Measurements from ENCODE around the gene TMEM121. TPM values are rescaled to one million over a fixed set of nuclear protein-coding genes. Genes with fewer than 3 reads are reported as not detected.
A peak's percentile ranks its signal among the peaks of the same experiment; 100 is the strongest.
"Not testable (repeated sequence)": the region's sequence is repeated elsewhere in the genome, so short reads cannot be mapped to it uniquely, and the experiment has no call there.

TMEM121 gene
- total and polyA plus RNA-seq, 5 donors from 2014 or later = 1.8 to 5.8 (median 3.7) TPM

GRCh38 chr14:105564536-105564935 lies 38.2 kb downstream of the TMEM121 start:
- not testable (repeated sequence) for H3K36me3 ChIP-seq (ENCODE audit: control insufficient read depth, insufficient read depth, low read length); H3K27me3 Mint-ChIP-seq; H3K36me3 Mint-ChIP-seq; H3K4me1 Mint-ChIP-seq; H3K4me3 ChIP-seq (ENCODE audit: low read depth, low read length); H3K27me3 ChIP-seq (ENCODE audit: control insufficient read depth, insufficient read depth, low read length); H3K27ac ChIP-seq (ENCODE audit: insufficient read depth, low read length, poor library complexity, severe bottlenecking); ATAC-seq (ENCODE audit: low read depth in 2 of 2); H3K27ac Mint-ChIP-seq; H3K4me3 Mint-ChIP-seq; H3K9me3 ChIP-seq (ENCODE audit: control insufficient read depth in 2 of 2, low read length in 2 of 2); H3K4me1 ChIP-seq (ENCODE audit: control insufficient read depth, insufficient read depth, low read length, poor library complexity, severe bottlenecking); DNase-seq; H3K9me3 Mint-ChIP-seq

GRCh38 chr14:105565185-105565919 lies 39.0 kb downstream of the TMEM121 start:
- H3K36me3 Mint-ChIP-seq; H3K27ac ChIP-seq (ENCODE audit: insufficient read depth, low read length, poor library complexity, severe bottlenecking); H3K4me1 Mint-ChIP-seq; H3K9me3 Mint-ChIP-seq; H3K36me3 ChIP-seq (ENCODE audit: control insufficient read depth, insufficient read depth, low read length); H3K27me3 ChIP-seq (ENCODE audit: control insufficient read depth, insufficient read depth, low read length); DNase-seq; H3K4me1 ChIP-seq (ENCODE audit: control insufficient read depth, insufficient read depth, low read length, poor library complexity, severe bottlenecking); H3K4me3 Mint-ChIP-seq; ATAC-seq (ENCODE audit: low read depth in 2 of 2); H3K27me3 Mint-ChIP-seq; H3K9me3 ChIP-seq (ENCODE audit: control insufficient read depth in 2 of 2, low read length in 2 of 2); H3K4me3 ChIP-seq (ENCODE audit: low read depth, low read length); H3K27ac Mint-ChIP-seq: not testable (repeated sequence)

GRCh38 chr14:105566248-105567163 lies 40.1 kb downstream of the TMEM121 start:
- DNase-seq; H3K27me3 ChIP-seq (ENCODE audit: control insufficient read depth, insufficient read depth, low read length); H3K4me3 Mint-ChIP-seq; H3K9me3 ChIP-seq (ENCODE audit: control insufficient read depth in 2 of 2, low read length in 2 of 2); H3K36me3 Mint-ChIP-seq; H3K27me3 Mint-ChIP-seq; H3K4me1 Mint-ChIP-seq; H3K4me3 ChIP-seq (ENCODE audit: low read depth, low read length); H3K36me3 ChIP-seq (ENCODE audit: control insufficient read depth, insufficient read depth, low read length); H3K4me1 ChIP-seq (ENCODE audit: control insufficient read depth, insufficient read depth, low read length, poor library complexity, severe bottlenecking); H3K9me3 Mint-ChIP-seq; H3K27ac ChIP-seq (ENCODE audit: insufficient read depth, low read length, poor library complexity, severe bottlenecking): not testable (repeated sequence)
- ATAC-seq (ENCODE audit: low read depth in 2 of 2) = peak in 1 of 2 donors; percentile 17
- peak overlapping the region in 1 of 3 donors; percentile 92 for H3K27ac Mint-ChIP-seq

GRCh38 chr14:105567164-105568103 lies 41.1 kb downstream of the TMEM121 start:
- not testable (repeated sequence) for H3K36me3 Mint-ChIP-seq; H3K9me3 Mint-ChIP-seq; H3K4me3 Mint-ChIP-seq; H3K4me1 ChIP-seq (ENCODE audit: control insufficient read depth, insufficient read depth, low read length, poor library complexity, severe bottlenecking); H3K27me3 Mint-ChIP-seq; H3K27ac ChIP-seq (ENCODE audit: insufficient read depth, low read length, poor library complexity, severe bottlenecking); H3K4me1 Mint-ChIP-seq; ATAC-seq (ENCODE audit: low read depth in 2 of 2); H3K27me3 ChIP-seq (ENCODE audit: control insufficient read depth, insufficient read depth, low read length); H3K9me3 ChIP-seq (ENCODE audit: control insufficient read depth in 2 of 2, low read length in 2 of 2); H3K4me3 ChIP-seq (ENCODE audit: low read depth, low read length); H3K36me3 ChIP-seq (ENCODE audit: control insufficient read depth, insufficient read depth, low read length); DNase-seq
- peak overlapping the region in 1 of 3 donors; percentile 92 for H3K27ac Mint-ChIP-seq

- not testable (repeated sequence) for H3K9me3 Mint-ChIP-seq; H3K4me3 ChIP-seq (ENCODE audit: low read depth, low read length); H3K27me3 ChIP-seq (ENCODE audit: control insufficient read depth, insufficient read depth, low read length); H3K36me3 Mint-ChIP-seq; DNase-seq; H3K27me3 Mint-ChIP-seq; ATAC-seq (ENCODE audit: low read depth in 2 of 2); H3K4me1 Mint-ChIP-seq; H3K9me3 ChIP-seq (ENCODE audit: control insufficient read depth in 2 of 2, low read length in 2 of 2); H3K36me3 ChIP-seq (ENCODE audit: control insufficient read depth, insufficient read depth, low read length); H3K4me3 Mint-ChIP-seq; H3K4me1 ChIP-seq (ENCODE audit: control insufficient read depth, insufficient read depth, low read length, poor library complexity, severe bottlenecking); H3K27ac ChIP-seq (ENCODE audit: insufficient read depth, low read length, poor library complexity, severe bottlenecking)
- peak overlapping the region in 1 of 3 donors; percentile 83 for H3K27ac Mint-ChIP-seq
These were observed 41.9 kb downstream of the TMEM121 start for GRCh38 chr14:105568140-105568843.

GRCh38 chr14:105568859-105569766 lies 42.7 kb downstream of the TMEM121 start:
- H3K27me3 Mint-ChIP-seq = no peaks in the 10 kb centered on the region
- H3K4me1 Mint-ChIP-seq = peaks cover 0 to 2% (median 1%) of the 10 kb centered on the region in 4 donors
- DNase-seq (no peak), ATAC-seq (ENCODE audit: low read depth in 2 of 2) (no peak)
- no peak overlapping the region for H3K27ac ChIP-seq (ENCODE audit: insufficient read depth, low read length, poor library complexity, severe bottlenecking)
- peak overlapping the region in 2 of 3 donors; percentile 12 to 39 for H3K27ac Mint-ChIP-seq
- no peak overlapping the region for H3K4me3 ChIP-seq (ENCODE audit: low read depth, low read length)
- H3K4me1 ChIP-seq (ENCODE audit: control insufficient read depth, insufficient read depth, low read length, poor library complexity, severe bottlenecking) = no peaks in the 10 kb centered on the region
- H3K36me3 Mint-ChIP-seq = no peaks in the 10 kb centered on the region
- peaks cover 0 to 3% (median 0%) of the 10 kb centered on the region in 7 donors for H3K9me3 Mint-ChIP-seq
- no peaks in the 10 kb centered on the region for H3K36me3 ChIP-seq (ENCODE audit: control insufficient read depth, insufficient read depth, low read length)
- H3K4me3 Mint-ChIP-seq = no peak overlapping the region
- H3K27me3 ChIP-seq (ENCODE audit: control insufficient read depth, insufficient read depth, low read length) = no peaks in the 10 kb centered on the region
- no peaks in the 10 kb centered on the region for H3K9me3 ChIP-seq (ENCODE audit: control insufficient read depth in 2 of 2, low read length in 2 of 2)

Measured in CD4-positive, CD25-positive, alpha-beta regulatory T cell (primary cell).